A673 (cell line): ENCODE data around the gene ADCYAP1R1.

Experiments used
- EZH2 ChIP-seq: fragments of 200-600 bp; sonication (generic); IDR thresholded peaks from 2 replicates; pipeline ENCODE4 v1.6.1; 2017; ENCODE audit warnings: borderline replicate concordance, low read depth, mild to moderate bottlenecking, mixed read lengths, antibody characterized with exemption, low read length; ENCODE audit not compliant: poor library complexity, severe bottlenecking
- TF ChIP-seq, protein P1 (sequence below): fragments of 300-800, 200-600 bp; sonication (generic); conservative IDR thresholded peaks from 2 replicates; pipeline ENCODE4 v1.5.1; 2017; ENCODE audit warnings: low read depth, mild to moderate bottlenecking, antibody characterized with exemption, low read length, moderate library complexity, mixed read lengths

GRCh38 chr7:31137234-31137633, 85.1 kb downstream of the ADCYAP1R1 start:
- TF ChIP-seq, protein P1, sequence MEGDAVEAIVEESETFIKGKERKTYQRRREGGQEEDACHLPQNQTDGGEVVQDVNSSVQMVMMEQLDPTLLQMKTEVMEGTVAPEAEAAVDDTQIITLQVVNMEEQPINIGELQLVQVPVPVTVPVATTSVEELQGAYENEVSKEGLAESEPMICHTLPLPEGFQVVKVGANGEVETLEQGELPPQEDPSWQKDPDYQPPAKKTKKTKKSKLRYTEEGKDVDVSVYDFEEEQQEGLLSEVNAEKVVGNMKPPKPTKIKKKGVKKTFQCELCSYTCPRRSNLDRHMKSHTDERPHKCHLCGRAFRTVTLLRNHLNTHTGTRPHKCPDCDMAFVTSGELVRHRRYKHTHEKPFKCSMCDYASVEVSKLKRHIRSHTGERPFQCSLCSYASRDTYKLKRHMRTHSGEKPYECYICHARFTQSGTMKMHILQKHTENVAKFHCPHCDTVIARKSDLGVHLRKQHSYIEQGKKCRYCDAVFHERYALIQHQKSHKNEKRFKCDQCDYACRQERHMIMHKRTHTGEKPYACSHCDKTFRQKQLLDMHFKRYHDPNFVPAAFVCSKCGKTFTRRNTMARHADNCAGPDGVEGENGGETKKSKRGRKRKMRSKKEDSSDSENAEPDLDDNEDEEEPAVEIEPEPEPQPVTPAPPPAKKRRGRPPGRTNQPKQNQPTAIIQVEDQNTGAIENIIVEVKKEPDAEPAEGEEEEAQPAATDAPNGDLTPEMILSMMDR = no peak
- no peak for TF ChIP-seq EZH2
